Heart left ventricle (tissue), 16 donors: ENCODE data around the gene EFCAB5. TPM values are rescaled to one million over a fixed set of nuclear protein-coding genes. Genes with fewer than 3 reads are reported as not detected.

ENCODE experiments used
- ATAC-seq, 4 donors: fragments of 200-7000 bp; cut with Tn5 transposase; one replicate each; pipeline ENCODE4 v1.9.1; 2020 to 2022; ENCODE audit warnings: moderate library complexity in 4 of 4, mild to moderate bottlenecking in 3 of 4, moderate number of reproducible peaks in 1 of 4
- DNase-seq, 5 donors: peaks; one replicate each; pipeline ENCODE4 v3.0.0-alpha.2; 2020
- H3K27ac ChIP-seq, 12 donors: fragments of 200-600 bp; sonication (generic) in 4 of 12; one replicate each; pipeline versions ENCODE4 v1.5.0 to v1.8.0; 2016 to 2022; ENCODE audit warnings: mild to moderate bottlenecking in 2 of 12
- H3K27me3 ChIP-seq, 9 donors: fragments of 200-600 bp; sonication (generic) in 2 of 9; one replicate each; pipeline versions ENCODE4 v1.5.1 to v1.8.0; 2016 to 2022; ENCODE audit warnings: mild to moderate bottlenecking in 3 of 9
- H3K36me3 ChIP-seq, 9 donors: fragments of 200-600 bp; sonication (generic) in 2 of 9; one replicate each; pipeline versions ENCODE4 v1.5.0 to v1.8.0; 2018 to 2022; ENCODE audit warnings: mild to moderate bottlenecking in 2 of 9
- H3K4me1 ChIP-seq, 12 donors: fragments of 200-600 bp; sonication (generic) in 4 of 12; one replicate each; pipeline versions ENCODE4 v1.5.0 to v1.8.0; 2016 to 2022; ENCODE audit warnings: mild to moderate bottlenecking in 3 of 12
- H3K4me3 ChIP-seq, 12 donors: fragments of 200-600 bp; sonication (generic) in 4 of 12; one replicate each; pipeline versions ENCODE4 v1.5.0 to v1.8.0; 2017 to 2022; ENCODE audit warnings: mild to moderate bottlenecking in 9 of 12, moderate library complexity in 4 of 12
- H3K9me3 ChIP-seq, 12 donors: fragments of 200-600 bp; sonication (generic) in 4 of 12; one replicate each; pipeline versions ENCODE4 v1.5.0 to v1.8.0; 2016 to 2022; ENCODE audit warnings: mild to moderate bottlenecking in 1 of 12
- POLR2A ChIP-seq, 2 donors: fragments of 450-650 bp; IDR thresholded peaks; one replicate each; pipeline ENCODE4 v1.6.1; 2017; ENCODE audit warnings: antibody characterized with exemption in 2 of 2, mild to moderate bottlenecking in 2 of 2, moderate library complexity in 2 of 2
- WGBS, 4 donors: extraction: QIAGEN DNeasy Blood & Tissue Kit in 2 of 4; methylation state at CpG; one replicate each; pipeline versions ENCODE4 v1.1.5 to v1.1.7; 2013 to 2018; 5-methylcytosine and 5-hydroxymethylcytosine counted together
- intact Hi-C, 10 donors: fragments of 100-400 bp; cut with DNase I; formaldehyde crosslinking; loops; one replicate each; pipeline versions ENCODE4 v1.11.1 to v1.14.2; 2022
- polyA plus RNA-seq, 2 donors: library from polyadenylated mRNA; stranded (reverse); fragments of 200-250 nt; gene quantifications; one replicate each; pipeline ENCODE4 v1.2.3, GENCODE V29; 2013
- total RNA-seq, 9 donors: library from RNA; depleted of rRNA in 2 of 9; stranded (reverse); fragments of >200 nt in 2 of 9; fragmentation: NEBNext Ultra II Directional in 3 of 9; extraction: Animal tissue kit (Norgen Biotek cat#: 25700) in 3 of 9; gene quantifications; one replicate each; pipeline versions ENCODE4 v1.1.0 to v1.2.4, GENCODE V29; 2016 to 2023
- TF ChIP-seq, protein P1 (sequence below), 12 donors: fragments of 200-600 bp; sonication (generic) in 4 of 12; IDR thresholded peaks; one replicate each; pipeline versions ENCODE4 v1.5.0 to v1.8.0; 2018 to 2022; ENCODE audit warnings: antibody characterized with exemption in 12 of 12, mild to moderate bottlenecking in 5 of 12
- donor health status: ischemic (EF 13 %, LVEDD 7.1; RV severe dilation, severe dysfunction).
- donor health status: healthy with polysubstance abuse.
- donor health status: DM: no; HTN: yes; CAD: no.
- donor health status: DM: no; HTN: no; CAD: no.
- donor health status: ischemic (EF 25% LVEDD 6.9; RV normal size, moderate dysfunction).
- donor health status: ischemic (EF 25% LVEDD 5.7; RV mildly dilated, moderate dysfunction).
- donor health status: healthy.
- donor health status: DM: yes; HTN: yes; CAD: no.
- donor health status: ischemic (EF 35%, LVEDD 5.7; RV mildly dilated, moderate dysfunction).
- donor health status: nonischemic (EF 11% LVEDD 7.7; RV severe dilation, severe dysfunction).
- donor health status: DM: yes; HTN: yes; CAD: no.
- donor health status: PGD.
- donor health status: ischemic (EF 29% LVEDD 5.4; RV normal size, mild dysfunction).
- donor health status: nonischemic (EF 23%, LVEDD 6.1; RV moderate dilation, normal function).

EFCAB5 gene
- total and polyA plus RNA-seq, 11 donors: 0.01 to 1.2 (median 0.61) TPM; not detected in 6

DNA sequence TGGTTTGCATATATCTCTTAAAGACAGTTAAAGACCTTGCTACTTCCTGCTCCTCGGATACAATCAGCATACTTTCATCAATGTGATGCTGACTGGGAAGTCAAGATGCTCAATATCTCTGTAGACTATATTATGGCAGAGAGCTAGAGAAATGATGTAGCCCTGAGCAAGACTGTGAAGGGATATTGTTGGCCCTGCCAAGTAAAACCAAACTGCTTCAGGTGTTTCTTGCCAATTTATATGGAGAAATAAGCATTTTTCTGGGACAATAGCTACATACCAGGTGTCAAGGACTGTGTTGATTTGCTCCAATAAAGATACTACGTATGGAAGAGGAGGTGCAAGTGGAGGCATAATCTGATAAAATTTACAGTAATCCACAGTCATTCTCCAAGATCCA, 4.7 kb upstream of the EFCAB5 start:
- DNase-seq: no peak
- H3K4me3 ChIP-seq: no peak overlapping the region
- H3K4me1 ChIP-seq: peaks cover 0 to 2% (median 0%) of the 10 kb centered on the region in 12 donors
- no peaks in the 10 kb centered on the region for H3K36me3 ChIP-seq
- 72 to 83% (median 76%) methylated on average over 2 of the region's 2 CpGs for WGBS, 4 donors
- H3K9me3 ChIP-seq: no peaks in the 10 kb centered on the region
- H3K27ac ChIP-seq: no peak overlapping the region
- intact Hi-C loops: loop anchor here in 4 of 10 donors (10.0 kb wide), 3 partner anchors 72 to 302 kb away; no protein-coding TSS in a partner anchor
- TF ChIP-seq, protein P1, sequence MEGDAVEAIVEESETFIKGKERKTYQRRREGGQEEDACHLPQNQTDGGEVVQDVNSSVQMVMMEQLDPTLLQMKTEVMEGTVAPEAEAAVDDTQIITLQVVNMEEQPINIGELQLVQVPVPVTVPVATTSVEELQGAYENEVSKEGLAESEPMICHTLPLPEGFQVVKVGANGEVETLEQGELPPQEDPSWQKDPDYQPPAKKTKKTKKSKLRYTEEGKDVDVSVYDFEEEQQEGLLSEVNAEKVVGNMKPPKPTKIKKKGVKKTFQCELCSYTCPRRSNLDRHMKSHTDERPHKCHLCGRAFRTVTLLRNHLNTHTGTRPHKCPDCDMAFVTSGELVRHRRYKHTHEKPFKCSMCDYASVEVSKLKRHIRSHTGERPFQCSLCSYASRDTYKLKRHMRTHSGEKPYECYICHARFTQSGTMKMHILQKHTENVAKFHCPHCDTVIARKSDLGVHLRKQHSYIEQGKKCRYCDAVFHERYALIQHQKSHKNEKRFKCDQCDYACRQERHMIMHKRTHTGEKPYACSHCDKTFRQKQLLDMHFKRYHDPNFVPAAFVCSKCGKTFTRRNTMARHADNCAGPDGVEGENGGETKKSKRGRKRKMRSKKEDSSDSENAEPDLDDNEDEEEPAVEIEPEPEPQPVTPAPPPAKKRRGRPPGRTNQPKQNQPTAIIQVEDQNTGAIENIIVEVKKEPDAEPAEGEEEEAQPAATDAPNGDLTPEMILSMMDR (IDR thresholded peaks at IDR 0.05): no peak
- no peak for TF ChIP-seq POLR2A (IDR thresholded peaks at IDR 0.05)
- ATAC-seq: no peak
- H3K27me3 ChIP-seq: no peaks in the 10 kb centered on the region

DNA sequence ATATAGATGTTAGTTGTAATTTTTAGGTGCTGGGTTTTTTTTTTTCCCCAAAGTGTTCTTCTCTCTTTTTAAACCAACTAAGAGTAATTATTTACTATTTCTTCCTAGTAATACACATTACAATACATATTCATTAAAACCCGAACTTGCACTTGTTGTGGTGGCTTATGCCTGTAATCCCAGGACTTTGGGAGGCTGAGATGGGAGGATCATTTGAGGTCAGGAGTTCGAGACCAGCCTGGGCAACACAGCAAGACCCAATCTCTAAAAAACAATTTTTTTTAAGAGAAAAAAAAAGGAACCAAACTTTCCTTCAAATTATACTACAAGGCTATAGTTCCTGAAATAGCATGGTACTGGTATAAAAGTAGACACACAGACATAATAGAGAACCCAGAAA, 3.8 kb downstream of the EFCAB5 start:
- Histone ChIP-seq H3K4me3 (no peak overlapping the region), H3K27me3 (no peaks in the 10 kb centered on the region), H3K4me1 (peaks cover 0 to 8% (median 0%) of the 10 kb centered on the region in 12 donors), H3K36me3 (no peaks in the 10 kb centered on the region), H3K9me3 (no peaks in the 10 kb centered on the region), H3K27ac (no peak overlapping the region)
- ATAC-seq (no peak), DNase-seq (no peak)
- no peak for TF ChIP-seq POLR2A (IDR thresholded peaks at IDR 0.05)
- TF ChIP-seq, protein P1 (IDR thresholded peaks at IDR 0.05): no peak
- intact Hi-C loops: no loop called here
- WGBS, 4 donors: 84 to 93% (median 86%) methylated on average over 2 of the region's 2 CpGs

DNA sequence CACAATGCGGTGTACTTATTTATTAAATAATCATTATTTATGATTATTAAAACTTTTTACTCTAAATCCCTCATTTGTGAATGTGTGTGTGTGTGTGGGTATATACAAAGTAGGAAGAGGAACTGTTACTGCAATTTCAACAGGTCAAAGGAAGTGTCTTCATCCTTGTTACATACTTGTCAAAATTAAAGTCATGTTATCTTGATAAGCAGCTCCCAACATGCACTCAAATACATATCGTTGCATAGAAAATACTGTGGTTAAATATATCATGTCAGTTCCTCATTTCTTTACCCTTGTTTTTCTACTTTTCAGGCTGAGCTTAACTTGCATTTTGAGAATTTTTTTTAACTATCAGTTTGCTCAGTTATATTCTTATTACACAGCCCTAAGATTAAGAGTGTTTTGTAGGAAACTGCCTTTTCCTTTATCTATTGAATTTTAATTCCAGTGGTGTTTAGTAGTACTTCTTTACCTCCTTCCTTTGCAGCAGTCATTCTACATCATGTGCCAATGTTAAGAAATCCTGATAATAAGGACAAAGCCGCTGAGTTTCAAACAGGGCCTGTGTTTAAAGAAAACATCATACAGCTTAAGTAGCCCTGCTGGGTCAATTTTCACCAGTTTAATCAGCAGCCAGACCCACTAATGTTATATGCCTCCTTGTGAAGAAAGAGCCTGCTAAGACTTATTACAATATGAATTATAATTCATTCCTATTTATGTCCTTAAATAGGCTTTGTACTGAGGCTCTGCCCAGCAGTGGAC, 7.2 kb downstream of the EFCAB5 start:
- no peaks in the 10 kb centered on the region for H3K9me3 ChIP-seq
- 60 to 67% (median 63%) methylated on average over 3 of the region's 3 CpGs for WGBS, 4 donors
- DNase-seq: no peak
- no peaks in the 10 kb centered on the region for H3K27me3 ChIP-seq
- H3K36me3 ChIP-seq: no peaks in the 10 kb centered on the region
- no peak overlapping the region for H3K4me3 ChIP-seq
- no peak for ATAC-seq
- intact Hi-C loops: no loop called here
- peaks cover 0 to 8% (median 0%) of the 10 kb centered on the region in 12 donors for H3K4me1 ChIP-seq
- no peak overlapping the region for H3K27ac ChIP-seq
- TF ChIP-seq POLR2A (IDR thresholded peaks at IDR 0.05): no peak
- TF ChIP-seq, protein P1 (IDR thresholded peaks at IDR 0.05): no peak

DNA sequence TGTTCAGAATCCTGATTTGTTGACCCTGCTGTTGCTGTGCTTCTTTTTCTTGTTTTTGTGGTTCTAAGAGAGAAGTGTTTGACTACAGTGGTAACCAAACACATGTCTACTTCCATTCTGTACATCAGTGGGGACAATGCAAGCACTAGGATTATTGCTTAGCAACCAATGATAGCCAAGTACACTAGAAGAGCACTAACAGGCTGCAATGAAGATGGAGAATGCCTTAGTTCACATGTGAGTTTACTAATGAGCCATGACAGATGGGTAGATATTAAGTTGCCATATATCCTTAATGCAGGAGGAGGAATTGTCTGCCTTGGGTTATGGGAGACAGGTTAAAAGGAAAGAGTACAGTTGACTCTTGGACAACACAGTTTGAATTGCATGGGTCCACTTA, 8.3 kb downstream of the EFCAB5 start:
- peaks cover 0 to 2% (median 0%) of the 10 kb centered on the region in 12 donors for H3K9me3 ChIP-seq
- TF ChIP-seq, protein P1 (IDR thresholded peaks at IDR 0.05): no peak
- no peak for TF ChIP-seq POLR2A (IDR thresholded peaks at IDR 0.05)
- DNase-seq: no peak
- no peak for ATAC-seq
- intact Hi-C loops: no loop called here
- no peak overlapping the region for H3K4me3 ChIP-seq
- H3K27me3 ChIP-seq: no peaks in the 10 kb centered on the region
- H3K36me3 ChIP-seq: no peaks in the 10 kb centered on the region
- H3K4me1 ChIP-seq: peaks cover 0 to 8% (median 0%) of the 10 kb centered on the region in 12 donors
- no peak overlapping the region for H3K27ac ChIP-seq
